PC-9 (cell line): ENCODE results near the gene FOXA2.
"Not testable (repeated sequence)": the region's sequence is repeated elsewhere in the genome, so short reads cannot be mapped to it uniquely, and the experiment has no call there.

Experiments used
- EZH2 ChIP-seq: fragments of 200-600 bp; sonication (generic); IDR thresholded peaks from 2 replicates; pipeline ENCODE4 v1.8.0; 2017; ENCODE audit warnings: antibody characterized with exemption, low read depth
- TF ChIP-seq, protein P1 (sequence below): fragments of 200-600 bp; sonication (generic); conservative IDR thresholded peaks from 2 replicates; pipeline ENCODE4 v1.6.1; 2017; ENCODE audit warnings: mixed run types, antibody characterized with exemption, mild to moderate bottlenecking, moderate library complexity

GRCh38 chr20:22550514-22550913, 33.9 kb downstream of the FOXA2 start:
- TF ChIP-seq, protein P1, sequence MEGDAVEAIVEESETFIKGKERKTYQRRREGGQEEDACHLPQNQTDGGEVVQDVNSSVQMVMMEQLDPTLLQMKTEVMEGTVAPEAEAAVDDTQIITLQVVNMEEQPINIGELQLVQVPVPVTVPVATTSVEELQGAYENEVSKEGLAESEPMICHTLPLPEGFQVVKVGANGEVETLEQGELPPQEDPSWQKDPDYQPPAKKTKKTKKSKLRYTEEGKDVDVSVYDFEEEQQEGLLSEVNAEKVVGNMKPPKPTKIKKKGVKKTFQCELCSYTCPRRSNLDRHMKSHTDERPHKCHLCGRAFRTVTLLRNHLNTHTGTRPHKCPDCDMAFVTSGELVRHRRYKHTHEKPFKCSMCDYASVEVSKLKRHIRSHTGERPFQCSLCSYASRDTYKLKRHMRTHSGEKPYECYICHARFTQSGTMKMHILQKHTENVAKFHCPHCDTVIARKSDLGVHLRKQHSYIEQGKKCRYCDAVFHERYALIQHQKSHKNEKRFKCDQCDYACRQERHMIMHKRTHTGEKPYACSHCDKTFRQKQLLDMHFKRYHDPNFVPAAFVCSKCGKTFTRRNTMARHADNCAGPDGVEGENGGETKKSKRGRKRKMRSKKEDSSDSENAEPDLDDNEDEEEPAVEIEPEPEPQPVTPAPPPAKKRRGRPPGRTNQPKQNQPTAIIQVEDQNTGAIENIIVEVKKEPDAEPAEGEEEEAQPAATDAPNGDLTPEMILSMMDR: not testable (repeated sequence)
- TF ChIP-seq EZH2: not testable (repeated sequence)
